HG03025 (cell line): ENCODE data around the gene TWNK.

Experiments used
- ATAC-seq: cut with Tn5 transposase; IDR thresholded peaks from one replicate; pipeline ENCODE4 v1.9.1; 2021; ENCODE audit warnings: mild to moderate bottlenecking, moderate library complexity; ENCODE audit not compliant: unreplicated experiment, low FRiP score

Gene TWNK

GRCh38 chr10:101007915-101008822 is 20.8 kb downstream of the TWNK start:
- ATAC-seq, result no peak

DNA sequence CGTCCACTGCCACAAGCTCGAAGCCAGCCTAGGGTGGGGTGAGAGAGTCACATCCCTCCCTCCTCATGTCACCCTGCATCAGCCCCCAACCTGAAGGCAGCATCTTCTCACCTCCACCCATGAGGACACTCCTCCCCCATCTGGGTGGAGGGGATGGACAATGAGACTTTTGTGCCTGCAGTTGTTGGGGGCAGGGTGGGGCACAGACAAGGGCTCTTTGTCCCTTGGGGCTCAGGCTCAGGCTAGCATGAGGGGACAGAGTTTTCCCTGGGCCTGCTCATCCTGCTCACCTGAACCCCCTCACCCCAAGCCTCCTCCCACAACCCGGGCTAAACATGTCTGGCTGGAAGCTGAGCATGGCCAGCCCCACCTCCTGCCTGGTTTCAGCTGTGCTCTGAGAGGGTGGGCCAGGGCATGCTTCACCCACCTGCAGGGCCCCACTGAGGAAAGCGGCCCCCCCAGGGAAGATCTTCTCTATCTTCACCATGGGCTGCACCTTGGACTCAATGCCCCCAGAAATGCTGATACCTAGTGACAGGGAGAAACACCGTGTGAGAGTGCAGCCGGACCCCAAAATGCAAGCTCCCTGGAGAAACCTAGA is 21.6 kb downstream of the TWNK start:
- ATAC-seq, result no peak

DNA sequence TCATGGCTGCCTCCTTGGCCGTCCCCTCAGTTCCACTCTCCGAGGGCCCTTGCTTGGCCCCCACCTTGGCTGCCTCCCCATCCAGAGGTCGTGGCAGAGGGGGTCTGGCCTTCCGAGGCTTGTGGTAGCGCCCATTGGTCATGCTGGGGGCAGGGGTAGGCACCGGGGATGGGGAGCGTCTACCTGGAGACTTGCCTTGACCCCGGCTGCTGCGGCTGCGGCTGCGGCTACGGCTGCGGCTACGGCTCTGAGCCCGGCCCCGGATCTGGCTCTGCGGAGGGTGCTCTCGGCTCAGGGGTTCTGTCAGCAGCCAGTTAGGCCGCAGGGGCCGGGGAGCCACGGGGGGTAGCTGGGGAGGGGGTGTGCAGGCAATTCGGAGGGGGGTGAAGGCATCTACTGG is 23.0 kb downstream of the TWNK start:
- no peak for ATAC-seq

DNA sequence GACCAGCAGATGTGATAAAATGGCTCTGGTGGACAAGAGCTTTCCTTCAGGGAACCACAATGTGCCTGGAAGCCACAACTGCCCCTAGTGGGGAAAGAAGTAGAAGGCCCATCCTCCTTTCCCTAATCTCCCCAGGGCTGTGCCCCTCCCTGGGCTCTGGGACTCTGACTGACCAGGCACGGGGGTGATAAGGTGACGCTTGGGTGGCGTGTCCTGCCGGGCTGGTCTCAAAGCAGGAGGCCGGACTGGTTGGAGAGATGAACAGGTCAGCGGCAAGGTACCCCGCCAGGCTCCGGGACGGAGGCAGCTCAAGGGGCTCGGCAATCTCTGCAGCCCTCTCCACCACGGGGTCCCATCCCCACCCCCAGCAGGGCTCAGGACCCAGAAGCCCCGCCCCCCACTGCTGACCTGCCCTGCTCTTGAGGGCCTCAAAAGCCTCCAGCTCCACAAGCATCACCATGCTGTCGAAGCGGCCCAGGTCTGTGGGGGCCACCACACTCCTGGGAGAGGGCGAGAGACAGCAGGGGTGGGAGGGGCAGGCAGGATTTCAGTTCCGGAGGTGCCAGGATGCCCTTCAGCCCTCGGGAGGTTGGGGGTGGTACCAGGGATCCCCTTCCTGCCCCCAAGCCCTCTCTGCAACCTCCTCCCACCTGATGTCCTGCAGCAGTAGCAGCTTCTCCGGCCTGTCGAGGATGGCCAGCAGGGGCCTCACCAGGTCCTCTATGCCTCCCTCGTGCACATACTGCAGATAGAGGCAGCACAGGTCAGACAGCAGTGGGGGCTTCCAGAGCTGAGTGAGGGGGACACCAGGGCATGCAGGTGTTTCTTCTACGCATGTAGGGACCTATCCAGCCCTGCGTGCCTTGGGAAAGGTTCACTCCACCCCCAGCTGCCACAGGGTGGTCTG is 24.4 kb downstream of the TWNK start:
- ATAC-seq, result no peak

- ATAC-seq, result no peak
Measured at GRCh38 chr10:101012525-101013364, 25.4 kb downstream of the TWNK start.

DNA sequence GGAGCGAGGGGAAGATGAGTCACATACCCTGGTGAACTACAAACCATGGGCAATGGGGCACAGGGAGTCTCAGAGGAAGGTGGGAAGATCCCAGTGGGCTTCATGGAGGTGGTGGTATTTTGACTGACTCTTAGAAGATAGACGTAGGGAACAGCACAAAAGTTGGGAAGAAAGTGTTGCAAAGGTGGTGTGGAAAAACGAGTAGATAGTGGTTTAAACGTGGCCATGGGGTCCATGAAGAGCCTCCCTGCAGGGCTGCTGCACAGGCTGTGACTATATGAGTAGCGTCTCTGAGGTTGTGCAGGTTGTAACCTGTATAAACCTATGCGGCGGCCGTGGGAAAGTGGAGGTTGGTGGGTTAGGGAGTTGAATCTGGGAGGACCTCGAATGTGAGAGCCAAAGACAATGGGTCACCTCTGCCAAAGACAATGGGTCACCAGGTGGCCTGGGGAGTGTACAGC is 26.1 kb downstream of the TWNK start:
- no peak for ATAC-seq

GRCh38 chr10:101014230-101014884 is 27.0 kb downstream of the TWNK start:
- no peak for ATAC-seq

- ATAC-seq, result no peak
Measured at GRCh38 chr10:101014966-101015581, 27.7 kb downstream of the TWNK start.

- no peak for ATAC-seq
Measured at GRCh38 chr10:101015582-101015973, 28.2 kb downstream of the TWNK start.

- no peak for ATAC-seq
Measured at GRCh38 chr10:101016814-101017213, 29.5 kb downstream of the TWNK start.

DNA sequence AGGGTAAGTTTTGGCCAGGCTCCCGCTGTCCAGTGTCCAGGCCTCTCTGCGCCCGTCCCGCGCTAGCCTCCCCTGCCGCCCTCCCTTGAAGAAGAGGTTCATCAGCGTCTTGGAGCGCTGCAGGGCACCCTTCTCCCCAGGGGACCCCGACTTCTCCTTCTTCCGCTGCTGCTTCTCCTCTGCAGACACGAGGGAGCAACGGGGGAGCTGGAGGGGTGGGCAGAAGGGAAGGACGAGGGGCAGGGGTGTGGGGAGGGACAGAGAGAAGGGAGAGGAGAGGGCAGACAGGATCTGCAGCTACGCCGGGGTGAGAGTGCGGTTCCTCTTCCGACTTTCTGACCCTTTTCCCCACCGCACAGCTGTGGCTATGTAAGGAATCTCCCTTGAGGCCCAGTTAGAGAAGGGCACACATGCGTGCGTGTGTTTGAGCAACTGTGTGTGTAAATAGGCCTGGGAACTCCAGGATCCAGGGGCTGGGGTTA is 30.8 kb downstream of the TWNK start:
- ATAC-seq, result no peak

DNA sequence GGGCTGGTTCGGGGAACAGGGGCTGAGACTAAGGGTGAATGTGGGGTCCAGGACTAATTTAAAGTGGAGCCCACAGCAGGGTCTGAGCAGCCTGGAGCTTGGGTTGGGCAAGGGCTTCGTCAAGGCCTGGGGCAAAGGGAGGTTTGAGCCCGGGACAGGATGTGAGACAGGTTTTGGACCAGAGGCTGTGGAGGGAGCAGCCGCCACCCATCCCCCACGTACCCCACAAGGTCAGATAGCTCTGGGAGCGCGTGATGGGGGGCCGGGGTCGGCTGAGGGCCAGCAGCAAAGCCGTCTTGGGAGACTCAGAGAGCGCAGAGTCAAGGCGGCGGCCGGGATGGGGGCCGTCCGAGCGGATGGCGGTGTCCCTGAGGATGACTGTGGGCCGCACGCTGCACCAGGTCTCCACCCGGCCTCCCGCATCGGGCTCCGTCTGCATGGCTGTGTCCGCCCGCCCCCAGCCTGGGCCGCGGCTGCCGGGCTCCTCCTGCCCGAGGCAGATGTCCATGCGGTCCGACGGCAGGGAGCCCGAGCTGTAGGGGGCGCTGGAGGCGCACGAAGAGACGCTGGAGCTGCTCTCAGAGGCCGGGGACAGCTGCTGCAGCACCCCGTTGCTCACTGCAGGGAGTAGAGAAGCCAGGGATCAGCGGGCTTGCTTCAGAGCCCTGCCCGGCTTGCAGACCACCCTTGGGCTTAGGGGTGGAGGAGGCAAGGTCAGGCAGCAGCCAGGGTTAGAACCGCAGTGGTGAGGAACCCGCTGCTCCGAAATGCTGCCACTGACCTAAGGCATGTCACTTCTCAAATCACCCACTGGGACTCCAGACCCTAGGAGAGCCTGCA is 31.5 kb downstream of the TWNK start:
- ATAC-seq, result no peak

- ATAC-seq, result no peak
Measured at GRCh38 chr10:101019440-101019703, 32.0 kb downstream of the TWNK start.

GRCh38 chr10:101020427-101021075 is 33.2 kb downstream of the TWNK start:
- no peak for ATAC-seq

DNA sequence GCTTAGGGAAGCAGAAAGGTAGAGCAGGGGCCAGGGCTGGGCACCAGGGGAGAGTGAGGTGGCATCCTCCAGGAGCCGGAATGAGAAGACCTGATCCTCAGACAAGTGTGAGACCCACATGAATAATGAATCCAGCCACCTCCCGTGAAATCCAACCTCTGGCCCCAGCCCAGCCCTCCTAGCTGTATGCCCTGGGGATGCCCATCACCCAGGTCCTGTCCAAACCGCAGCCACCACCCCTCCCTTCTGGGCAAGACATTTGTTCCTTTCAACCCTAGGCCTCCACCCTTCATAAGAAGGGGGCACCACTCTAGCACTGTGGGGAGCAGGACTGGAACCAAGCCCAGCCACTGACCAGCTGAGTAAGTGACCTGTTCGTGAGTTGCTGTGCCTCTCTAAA is 33.9 kb downstream of the TWNK start:
- ATAC-seq, result no peak

- no peak for ATAC-seq
Measured at GRCh38 chr10:101021692-101022251, 34.4 kb downstream of the TWNK start.

- ATAC-seq, result no peak
Measured at GRCh38 chr10:101022967-101023705, 35.8 kb downstream of the TWNK start.
